Cardiac fibroblast (primary cell): Measurements from ENCODE around the gene CRACR2B.

Source experiments
- DNase-seq, 2 donors: peaks; one replicate each; pipeline versions ENCODE4 v3.0.0 to v3.0.0-alpha.2; 2010; ENCODE audit warnings: low read depth in 2 of 2
- H3K4me3 ChIP-seq, 2 donors: replicated peaks in 1 of 2; 1 replicate in 1 of 2; 2 replicates in 1 of 2; pipeline ENCODE4 v1.5.1; 2011; ENCODE audit warnings: low read depth in 2 of 2, low read length in 2 of 2, mild to moderate bottlenecking in 2 of 2, moderate library complexity in 1 of 2
- TF ChIP-seq, protein P1 (sequence below): IDR thresholded peaks from one replicate; pipeline ENCODE4 v1.5.1; 2011; ENCODE audit warnings: low read depth, mild to moderate bottlenecking, low read length, inconsistent platforms

CRACR2B gene

DNA sequence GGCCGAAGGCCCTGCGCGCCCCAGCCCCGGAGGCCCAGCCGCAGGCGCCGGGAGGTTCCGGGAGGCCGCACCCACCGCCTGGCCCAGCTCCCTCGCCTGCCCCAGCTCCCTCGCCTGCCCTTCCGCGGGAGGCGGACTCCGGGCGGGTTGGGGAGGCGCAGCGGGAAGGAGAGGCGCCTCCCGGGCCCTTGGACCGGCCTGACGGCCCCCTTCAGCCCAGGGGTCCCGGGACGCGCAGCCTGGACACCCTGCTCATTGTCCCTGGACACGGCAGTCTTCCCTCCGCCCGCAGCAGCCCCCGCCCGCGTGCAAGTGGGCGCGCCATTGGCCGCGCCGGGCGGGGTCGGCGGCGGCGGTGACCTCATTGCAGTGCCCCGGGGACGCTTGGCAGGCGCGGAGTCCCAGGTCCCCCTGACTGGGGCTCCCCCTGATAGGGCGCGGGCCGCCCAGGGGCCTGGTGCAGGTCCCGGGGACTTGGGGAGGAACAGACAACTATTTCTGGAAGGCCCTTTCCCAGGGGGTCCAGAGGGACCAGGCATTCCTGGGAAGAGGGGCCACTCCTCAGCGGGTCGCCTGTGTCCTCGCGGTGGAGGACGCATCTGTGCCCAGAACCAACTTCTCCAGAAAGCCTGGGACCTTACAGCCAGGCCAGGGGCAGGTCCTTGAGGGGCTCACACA is 5.5 kb downstream of the CRACR2B start:
- H3K4me3 ChIP-seq: peak overlapping the region; percentile 76 to 78
- peak; percentile 54 to 60 for DNase-seq
- TF ChIP-seq, protein P1, sequence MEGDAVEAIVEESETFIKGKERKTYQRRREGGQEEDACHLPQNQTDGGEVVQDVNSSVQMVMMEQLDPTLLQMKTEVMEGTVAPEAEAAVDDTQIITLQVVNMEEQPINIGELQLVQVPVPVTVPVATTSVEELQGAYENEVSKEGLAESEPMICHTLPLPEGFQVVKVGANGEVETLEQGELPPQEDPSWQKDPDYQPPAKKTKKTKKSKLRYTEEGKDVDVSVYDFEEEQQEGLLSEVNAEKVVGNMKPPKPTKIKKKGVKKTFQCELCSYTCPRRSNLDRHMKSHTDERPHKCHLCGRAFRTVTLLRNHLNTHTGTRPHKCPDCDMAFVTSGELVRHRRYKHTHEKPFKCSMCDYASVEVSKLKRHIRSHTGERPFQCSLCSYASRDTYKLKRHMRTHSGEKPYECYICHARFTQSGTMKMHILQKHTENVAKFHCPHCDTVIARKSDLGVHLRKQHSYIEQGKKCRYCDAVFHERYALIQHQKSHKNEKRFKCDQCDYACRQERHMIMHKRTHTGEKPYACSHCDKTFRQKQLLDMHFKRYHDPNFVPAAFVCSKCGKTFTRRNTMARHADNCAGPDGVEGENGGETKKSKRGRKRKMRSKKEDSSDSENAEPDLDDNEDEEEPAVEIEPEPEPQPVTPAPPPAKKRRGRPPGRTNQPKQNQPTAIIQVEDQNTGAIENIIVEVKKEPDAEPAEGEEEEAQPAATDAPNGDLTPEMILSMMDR: no peak

DNA sequence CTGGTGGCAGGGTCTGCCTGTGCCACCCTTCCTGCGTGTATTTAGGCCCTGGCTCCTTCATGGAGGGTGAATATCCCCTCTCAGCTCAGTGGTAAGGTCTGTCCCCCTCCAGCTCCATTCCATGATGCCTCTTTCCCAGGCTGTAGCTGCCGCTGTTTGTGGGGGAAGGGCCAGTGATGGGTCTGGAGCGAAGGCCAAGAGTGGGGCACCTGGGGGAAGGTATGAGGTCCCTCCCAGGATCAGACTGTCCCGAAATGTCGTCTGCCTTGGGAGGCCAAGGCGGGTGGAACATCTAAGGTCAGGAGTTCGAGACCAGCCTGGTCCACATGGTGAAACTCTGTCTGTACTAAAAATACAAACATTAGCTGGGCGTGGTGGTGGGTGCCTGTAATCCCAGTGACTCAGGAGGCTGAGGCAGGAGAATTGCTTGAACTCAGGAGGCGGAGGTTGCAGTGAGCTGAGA is 6.2 kb downstream of the CRACR2B start:
- TF ChIP-seq, protein P1: no peak
- peak overlapping the region; percentile 76 to 78 for H3K4me3 ChIP-seq

DNA sequence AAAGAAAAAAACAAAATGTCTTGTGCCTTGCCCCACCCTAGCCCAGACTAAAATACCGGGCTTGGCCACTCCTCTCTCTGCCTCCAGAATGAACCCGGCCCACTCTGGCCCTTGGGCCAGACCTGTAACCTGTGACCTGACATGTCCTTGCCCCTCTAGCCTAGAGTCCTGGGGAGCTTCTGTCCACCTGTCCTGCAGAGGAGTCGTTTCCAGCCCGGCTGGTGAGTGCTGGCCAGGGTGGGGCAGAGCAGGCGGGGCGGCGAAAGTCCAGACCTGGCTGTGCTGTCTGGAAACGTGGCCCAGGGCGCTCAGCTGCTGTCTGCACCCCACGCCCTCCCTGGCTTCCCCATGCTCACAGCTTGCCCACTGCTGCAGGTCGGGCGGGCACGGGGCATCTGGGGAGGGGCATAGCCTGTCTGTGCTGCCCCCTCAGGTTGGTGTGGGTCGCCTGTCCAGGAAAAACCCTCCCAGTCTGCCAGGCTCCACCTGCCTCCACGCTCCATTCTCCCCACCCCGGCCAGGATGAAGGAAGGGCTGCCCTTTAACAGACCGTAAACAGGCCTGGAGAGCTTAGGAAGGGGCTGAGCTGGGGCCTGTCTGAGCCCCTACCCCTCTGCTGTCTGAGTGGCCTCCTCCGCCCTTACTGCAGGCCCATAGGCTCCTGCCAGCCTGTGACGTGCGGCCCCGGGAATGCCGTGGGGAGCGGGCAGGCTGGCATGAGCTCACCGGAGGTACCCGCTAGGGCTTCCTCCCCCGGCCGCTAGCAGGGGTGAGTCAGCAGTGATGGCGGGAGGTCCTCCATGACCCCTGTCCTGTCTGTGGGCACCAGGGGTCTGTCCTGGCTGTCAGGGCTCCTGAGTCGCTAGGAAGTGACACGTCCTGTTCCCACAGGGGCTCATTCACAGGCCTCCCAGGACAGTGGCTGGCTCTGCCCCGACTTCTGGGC is 6.9 kb downstream of the CRACR2B start:
- H3K4me3 ChIP-seq: peak overlapping the region; percentile 21 to 31
- TF ChIP-seq, protein P1: no peak
- peak; percentile 64 to 77 for DNase-seq

More for the DNA sequence above, 6.2 kb downstream of the CRACR2B start:
- peak in 1 of 2 donors; percentile 58 for DNase-seq

DNA sequence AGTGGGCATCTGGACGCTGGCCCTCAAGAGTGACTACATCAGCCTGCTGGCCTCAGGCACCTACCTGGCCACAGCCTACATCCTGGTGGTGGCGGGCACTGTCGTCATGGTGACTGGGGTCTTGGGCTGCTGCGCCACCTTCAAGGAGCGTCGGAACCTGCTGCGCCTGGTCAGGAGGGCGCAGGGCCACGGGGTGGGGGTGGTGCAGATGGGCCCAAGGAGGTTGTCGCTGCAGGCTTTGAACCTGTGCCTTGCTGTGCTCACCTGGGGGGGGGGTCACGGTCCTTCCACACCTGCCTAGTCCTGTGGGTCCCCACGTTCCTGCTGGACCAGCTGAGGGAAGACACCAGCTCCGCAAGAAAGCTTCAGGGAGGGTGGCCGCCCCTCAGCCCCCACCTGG is 8.6 kb downstream of the CRACR2B start:
- TF ChIP-seq, protein P1: no peak
- no peak overlapping the region for H3K4me3 ChIP-seq
- DNase-seq: no peak

DNA sequence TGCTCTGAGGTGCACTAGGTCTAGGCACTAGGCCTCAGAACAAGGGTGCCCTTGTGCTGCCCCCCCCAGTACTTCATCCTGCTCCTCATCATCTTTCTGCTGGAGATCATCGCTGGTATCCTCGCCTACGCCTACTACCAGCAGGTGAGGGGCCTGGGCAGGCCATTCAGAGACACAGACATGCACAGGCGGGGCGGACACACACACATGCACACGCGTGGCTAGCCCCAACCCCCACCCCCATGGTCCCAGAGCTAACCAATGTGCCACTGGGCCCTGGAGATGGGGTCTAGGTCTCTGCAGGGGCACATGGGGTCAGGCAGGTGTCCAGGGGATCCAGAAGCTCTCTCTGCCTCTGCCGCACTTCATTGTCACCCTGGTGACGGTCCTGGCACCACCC is 9.0 kb downstream of the CRACR2B start:
- TF ChIP-seq, protein P1: no peak
- H3K4me3 ChIP-seq: no peak overlapping the region
- DNase-seq: no peak

DNA sequence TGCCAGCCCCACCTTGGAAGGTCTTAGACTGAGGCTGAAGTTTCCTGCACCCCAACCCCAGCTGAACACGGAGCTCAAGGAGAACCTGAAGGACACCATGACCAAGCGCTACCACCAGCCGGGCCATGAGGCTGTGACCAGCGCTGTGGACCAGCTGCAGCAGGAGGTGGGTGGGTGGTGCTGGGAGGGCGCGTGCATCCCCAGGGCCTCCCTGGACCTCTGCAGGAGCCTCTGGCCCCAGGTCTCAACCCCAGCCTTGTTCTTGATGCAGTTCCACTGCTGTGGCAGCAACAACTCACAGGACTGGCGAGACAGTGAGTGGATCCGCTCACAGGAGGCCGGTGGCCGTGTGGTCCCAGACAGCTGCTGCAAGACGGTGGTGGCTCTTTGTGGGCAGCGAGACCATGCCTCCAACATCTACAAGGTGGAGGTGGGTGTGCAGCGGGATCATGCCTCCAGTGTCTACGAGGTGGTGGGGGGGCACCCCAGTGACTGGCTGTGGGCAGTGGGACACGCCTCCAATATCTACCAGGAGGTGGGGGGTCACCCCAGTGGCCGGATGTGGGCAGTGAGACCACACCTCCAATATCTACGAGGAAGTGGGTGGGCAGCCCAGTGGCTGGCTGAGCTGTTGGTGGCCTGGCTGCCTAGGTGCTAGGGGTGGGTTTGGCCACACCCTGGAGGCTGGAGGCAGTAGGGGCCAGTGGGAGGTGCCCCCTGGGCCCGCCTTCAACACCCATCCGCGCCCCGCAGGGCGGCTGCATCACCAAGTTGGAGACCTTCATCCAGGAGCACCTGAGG is 9.7 kb downstream of the CRACR2B start:
- no peak overlapping the region for H3K4me3 ChIP-seq
- no peak for DNase-seq
- TF ChIP-seq, protein P1: no peak
